ENCODE results near the gene APOM. TPM values are rescaled to one million over a fixed set of nuclear protein-coding genes. Genes with fewer than 3 reads are reported as not detected.

The APOM gene
- total RNA-seq, 1 experiment from 2014 or later = 5.0 TPM

- DNase-seq (ENCODE audit: unreplicated experiment) = no peak
- ChIA-PET CTCF (interaction anchor here (1.1 kb wide), 1 partner anchor 147 kb away, joined by 3 read pairs; the partner anchor contains the start of gene ATP6V1G2), POLR2A (interaction anchor here (0.6 to 3.4 kb wide), 4 partner anchors 9 to 144 kb away, joined by 3 to 19 read pairs (median 4); partner anchors contain the start of gene ABHD16A)
- Mint-ChIP-seq H3K9me3 (ENCODE audit: unreplicated experiment) (no peaks in the 10 kb centered on the region), H3K36me3 (ENCODE audit: insufficient read depth, unreplicated experiment) (peaks cover 65% of the 10 kb centered on the region), H3K4me1 (ENCODE audit: insufficient read depth, unreplicated experiment) (peaks cover 6% of the 10 kb centered on the region), H3K27me3 (ENCODE audit: insufficient read depth, unreplicated experiment) (no peaks in the 10 kb centered on the region), H3K4me3 (ENCODE audit: unreplicated experiment) (no peak overlapping the region), H3K27ac (ENCODE audit: low read depth, unreplicated experiment) (no peak overlapping the region)
- TF ChIP-seq, protein P1, sequence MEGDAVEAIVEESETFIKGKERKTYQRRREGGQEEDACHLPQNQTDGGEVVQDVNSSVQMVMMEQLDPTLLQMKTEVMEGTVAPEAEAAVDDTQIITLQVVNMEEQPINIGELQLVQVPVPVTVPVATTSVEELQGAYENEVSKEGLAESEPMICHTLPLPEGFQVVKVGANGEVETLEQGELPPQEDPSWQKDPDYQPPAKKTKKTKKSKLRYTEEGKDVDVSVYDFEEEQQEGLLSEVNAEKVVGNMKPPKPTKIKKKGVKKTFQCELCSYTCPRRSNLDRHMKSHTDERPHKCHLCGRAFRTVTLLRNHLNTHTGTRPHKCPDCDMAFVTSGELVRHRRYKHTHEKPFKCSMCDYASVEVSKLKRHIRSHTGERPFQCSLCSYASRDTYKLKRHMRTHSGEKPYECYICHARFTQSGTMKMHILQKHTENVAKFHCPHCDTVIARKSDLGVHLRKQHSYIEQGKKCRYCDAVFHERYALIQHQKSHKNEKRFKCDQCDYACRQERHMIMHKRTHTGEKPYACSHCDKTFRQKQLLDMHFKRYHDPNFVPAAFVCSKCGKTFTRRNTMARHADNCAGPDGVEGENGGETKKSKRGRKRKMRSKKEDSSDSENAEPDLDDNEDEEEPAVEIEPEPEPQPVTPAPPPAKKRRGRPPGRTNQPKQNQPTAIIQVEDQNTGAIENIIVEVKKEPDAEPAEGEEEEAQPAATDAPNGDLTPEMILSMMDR (IDR thresholded peaks at IDR 0.05; ENCODE audit: unreplicated experiment) = no peak
- BruUV-seq (replicated peaks) = no TSS peak
- intact Hi-C loops (cut with micrococcal nuclease) = no loop called here
These were observed 37.8 kb downstream of the APOM start for GRCh38 chr6:31693535-31693934.

- no TSS peak for BruUV-seq (replicated peaks)
These were observed 41.9 kb downstream of the APOM start for GRCh38 chr6:31697555-31697954.

GRCh38 chr6:31700740-31701401, 45.2 kb downstream of the APOM start:
- Mint-ChIP-seq H3K4me1 (ENCODE audit: insufficient read depth, unreplicated experiment) (peaks cover 5% of the 10 kb centered on the region), H3K27me3 (ENCODE audit: insufficient read depth, unreplicated experiment) (no peaks in the 10 kb centered on the region), H3K9me3 (ENCODE audit: unreplicated experiment) (no peaks in the 10 kb centered on the region), H3K36me3 (ENCODE audit: insufficient read depth, unreplicated experiment) (peaks cover 38% of the 10 kb centered on the region), H3K4me3 (ENCODE audit: unreplicated experiment) (peak overlapping the region; percentile 95), H3K27ac (ENCODE audit: low read depth, unreplicated experiment) (no peak overlapping the region)
- ChIA-PET POLR2A (interaction anchor here (0.7 to 2.8 kb wide), 2 partner anchors 9 to 106 kb away, joined by 3 to 19 read pairs; partner anchors contain the start of gene LSM2), CTCF (interaction anchor here (0.6 kb wide), 1 partner anchor 238 kb away, joined by 4 read pairs; no protein-coding TSS in a partner anchor)
- TF ChIP-seq, protein P1 (IDR thresholded peaks at IDR 0.05; ENCODE audit: unreplicated experiment) = no peak
- DNase-seq (ENCODE audit: unreplicated experiment) = no peak
- no TSS peak for BruUV-seq (replicated peaks)
- intact Hi-C loops (cut with micrococcal nuclease) = no loop called here

More at GRCh38 chr6:31697555-31697954, 41.9 kb downstream of the APOM start:
- ChIA-PET POLR2A (interaction anchor here (1.3 kb wide), 1 partner anchor 32 kb away, joined by 3 read pairs; the partner anchor contains the start of gene CSNK2B), CTCF (no interaction called here)
- intact Hi-C loops (cut with micrococcal nuclease) = no loop called here
- Mint-ChIP-seq H3K9me3 (ENCODE audit: unreplicated experiment) (no peaks in the 10 kb centered on the region), H3K27ac (ENCODE audit: low read depth, unreplicated experiment) (no peak overlapping the region), H3K36me3 (ENCODE audit: insufficient read depth, unreplicated experiment) (peaks cover 63% of the 10 kb centered on the region), H3K4me1 (ENCODE audit: insufficient read depth, unreplicated experiment) (no peaks in the 10 kb centered on the region), H3K27me3 (ENCODE audit: insufficient read depth, unreplicated experiment) (no peaks in the 10 kb centered on the region), H3K4me3 (ENCODE audit: unreplicated experiment) (no peak overlapping the region)
- no peak for DNase-seq (ENCODE audit: unreplicated experiment)
- TF ChIP-seq, protein P1 (IDR thresholded peaks at IDR 0.05; ENCODE audit: unreplicated experiment) = no peak

DNA sequence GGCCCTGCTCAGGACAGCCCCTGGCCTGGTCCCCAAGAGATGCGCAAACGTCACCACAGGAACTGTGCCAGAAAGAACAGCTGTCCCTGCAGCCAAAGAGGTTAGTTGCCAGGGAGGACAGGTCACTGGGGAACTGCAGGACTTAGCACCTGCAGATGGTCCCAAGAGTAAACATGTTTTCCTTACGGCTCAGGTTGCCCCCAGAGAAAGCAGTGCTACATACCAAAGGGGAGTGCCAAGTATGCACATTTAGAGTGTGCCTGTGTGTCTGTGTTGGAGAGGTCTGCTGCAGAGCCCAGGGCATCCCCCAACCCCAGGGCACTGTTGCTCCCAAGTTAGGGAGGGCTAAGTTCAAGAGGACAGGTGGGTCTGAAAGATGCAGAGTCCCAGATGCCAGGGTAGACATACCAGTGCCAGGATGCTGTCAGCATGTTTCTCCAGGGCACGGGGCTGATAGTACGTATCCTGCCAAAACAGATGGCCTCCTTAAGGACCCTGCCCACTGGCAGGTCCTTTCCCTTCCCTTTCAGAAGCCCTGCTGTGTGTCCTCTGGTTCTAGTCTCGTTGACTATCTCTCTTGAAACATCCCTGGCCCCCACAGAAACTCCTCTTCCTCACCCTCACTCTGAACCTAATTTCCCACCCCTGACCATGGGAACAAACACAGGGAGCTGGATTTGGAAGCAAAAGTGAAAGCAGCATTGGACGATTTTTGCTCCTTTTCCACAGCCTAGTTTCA, 46.1 kb downstream of the APOM start:
- Mint-ChIP-seq H3K27ac (ENCODE audit: low read depth, unreplicated experiment) (peak overlapping the region; percentile 89), H3K36me3 (ENCODE audit: insufficient read depth, unreplicated experiment) (peaks cover 28% of the 10 kb centered on the region), H3K4me1 (ENCODE audit: insufficient read depth, unreplicated experiment) (peaks cover 5% of the 10 kb centered on the region), H3K4me3 (ENCODE audit: unreplicated experiment) (peak overlapping the region; percentile 95), H3K9me3 (ENCODE audit: unreplicated experiment) (no peaks in the 10 kb centered on the region), H3K27me3 (ENCODE audit: insufficient read depth, unreplicated experiment) (no peaks in the 10 kb centered on the region)
- DNase-seq (ENCODE audit: unreplicated experiment) = no peak
- ChIA-PET POLR2A (interaction anchor here (0.6 to 3.4 kb wide), 21 partner anchors 8 to 270 kb away, joined by 3 to 29 read pairs (median 7); partner anchors contain the start of genes C6orf47, CLIC1, CSNK2B and DXO), CTCF (interaction anchor here (0.9 to 1.2 kb wide), 2 partner anchors 11 to 125 kb away, joined by 3 read pairs; no protein-coding TSS in a partner anchor)
- intact Hi-C loops (cut with micrococcal nuclease) = loop anchor here (2.0 kb wide), 1 partner anchor 37 kb away; no protein-coding TSS in a partner anchor
- TF ChIP-seq, protein P1 (IDR thresholded peaks at IDR 0.05; ENCODE audit: unreplicated experiment) = no peak
- BruUV-seq (replicated peaks) = no TSS peak
